T-cell (primary cell): ENCODE measurements around the gene STXBP6. TPM values are rescaled to one million over a fixed set of nuclear protein-coding genes. Genes with fewer than 3 reads are reported as not detected.

Experiments used
- ATAC-seq, 4 experiments: fragments of 200-7000 bp in 3 of 4; fragments of 150-1000 bp in 1 of 4; cut with Tn5 transposase; replicated peaks in 1 of 4; 1 replicate in 3 of 4; 2 replicates in 1 of 4; pipeline ENCODE4 v1.10.0; 2021; ENCODE audit warnings: moderate library complexity in 3 of 4, mild to moderate bottlenecking in 2 of 4, moderate number of reproducible peaks in 1 of 4
- CTCF ChIA-PET, 2 donors: fragments of 300-600 bp; sonication (Branson Sonifier 250); formaldehyde crosslinking; loops; one replicate each; lab custom pipeline; 2022; ENCODE audit warnings: antibody characterized with exemption in 2 of 2; lab: Charles Lee
- POLR2A ChIA-PET, 2 donors: fragments of 300-600 bp; sonication (Branson Sonifier 250); formaldehyde crosslinking; loops; one replicate each; lab custom pipeline; 2022; ENCODE audit warnings: antibody characterized with exemption in 2 of 2; lab: Charles Lee
- DNase-seq, 35 experiments: peaks; one replicate each; pipeline versions ENCODE4 v3.0.0 to v3.0.0-alpha.2; 2013 to 2023
- H3K27ac ChIP-seq: one replicate; pipeline ENCODE4 v1.5.1; 2013; ENCODE audit warnings: low read length
- H3K27me3 ChIP-seq, 2 experiments: replicated peaks in 1 of 2; 1 replicate in 1 of 2; 2 replicates in 1 of 2; pipeline versions ENCODE4 v1.6.1 to v1.7.0; 2013; ENCODE audit warnings: low read length in 1 of 2, mixed read lengths in 1 of 2; ENCODE audit not compliant: control insufficient read depth in 2 of 2, insufficient read depth in 2 of 2; ENCODE audit errors: extremely low read depth in 1 of 2
- H3K36me3 ChIP-seq, 2 donors: 1 replicate in 1 of 2; 2 replicates in 1 of 2; pipeline versions ENCODE4 v1.6.1 to v1.7.0; 2013; ENCODE audit warnings: low read length in 1 of 2; ENCODE audit not compliant: control insufficient read depth in 2 of 2, insufficient read depth in 1 of 2; ENCODE audit errors: extremely low read depth in 1 of 2
- H3K4me1 ChIP-seq, 2 experiments: 1 replicate in 1 of 2; 2 replicates in 1 of 2; pipeline versions ENCODE4 v1.6.1 to v1.7.0; 2013; ENCODE audit warnings: low read length in 2 of 2, mixed read lengths in 1 of 2; ENCODE audit not compliant: insufficient read depth in 2 of 2, control insufficient read depth in 1 of 2; ENCODE audit errors: extremely low read depth in 1 of 2
- H3K4me3 ChIP-seq, 2 donors: 1 replicate in 1 of 2; 2 replicates in 1 of 2; pipeline versions ENCODE4 v1.5.1 to v1.7.0; 2013; ENCODE audit warnings: mild to moderate bottlenecking in 2 of 2, low read length in 1 of 2, moderate library complexity in 1 of 2; ENCODE audit not compliant: control insufficient read depth in 1 of 2; ENCODE audit errors: extremely low read depth in 1 of 2
- H3K9me3 ChIP-seq: 2 replicates; pipeline ENCODE4 v1.7.0; 2013
- H3K27ac Mint-ChIP-seq, 2 donors: one replicate each; pipeline ENCODE4 v1.8.0; 2020 to 2021; ENCODE audit warnings: mild to moderate bottlenecking in 2 of 2, mixed read lengths in 2 of 2
- H3K27me3 Mint-ChIP-seq, 2 donors: one replicate each; pipeline ENCODE4 v1.8.0; 2021 to 2022; ENCODE audit warnings: mixed read lengths in 2 of 2
- H3K36me3 Mint-ChIP-seq: one replicate; pipeline ENCODE4 v1.8.0; 2021; ENCODE audit warnings: mixed read lengths
- H3K4me1 Mint-ChIP-seq, 3 donors: one replicate each; pipeline ENCODE4 v1.8.0; 2020 to 2022; ENCODE audit warnings: mixed read lengths in 3 of 3, mild to moderate bottlenecking in 1 of 3
- H3K4me3 Mint-ChIP-seq, 3 donors: one replicate each; pipeline ENCODE4 v1.8.0; 2020 to 2022; ENCODE audit warnings: mild to moderate bottlenecking in 3 of 3, mixed read lengths in 3 of 3, moderate library complexity in 3 of 3
- H3K9me3 Mint-ChIP-seq, 3 donors: one replicate each; pipeline ENCODE4 v1.8.0; 2020 to 2022; ENCODE audit warnings: mixed read lengths in 3 of 3
- WGBS: methylation state at CpG from one replicate; pipeline ENCODE4 v1.1.5; 2013; ENCODE audit warnings: missing lambda C conversion rate; ENCODE audit not compliant: insufficient coverage; 5-methylcytosine and 5-hydroxymethylcytosine counted together
- total RNA-seq, 35 experiments: library from RNA in 6 of 35; stranded (reverse) in 6 of 35; fragments of 120-200 nt in 1 of 35; gene quantifications; one replicate each; pipeline versions ENCODE4 v1.2.1 to v1.2.4 and lab custom pipeline; 2013 to 2026

STXBP6 gene
- total RNA-seq, 5 donors from 2014 or later (not counting 1 experiment from before 2014, with no cell fraction given): 0.25 TPM; not detected in 4

DNA sequence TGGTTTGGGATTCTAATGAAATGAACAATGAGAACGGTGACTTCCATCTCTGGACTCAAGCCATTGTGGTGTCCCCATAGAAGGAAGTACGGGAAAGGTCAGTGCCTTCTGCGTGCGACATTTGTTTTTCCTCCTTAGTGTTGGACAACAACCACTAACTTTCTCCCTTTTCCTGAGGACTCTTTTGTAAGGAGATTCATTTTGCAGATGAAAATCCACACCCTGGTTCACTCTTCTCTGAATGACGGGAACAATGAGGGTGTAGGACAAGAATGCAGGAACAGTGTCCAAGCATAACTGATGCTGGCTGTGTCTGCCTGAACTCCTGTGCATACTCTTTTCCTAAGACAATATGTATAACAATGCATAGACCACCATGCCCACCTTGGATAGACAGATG, 176.4 kb downstream of the STXBP6 start:
- no peaks in the 10 kb centered on the region for H3K36me3 ChIP-seq
- ChIA-PET POLR2A (no interaction called here), CTCF (no interaction called here)
- no peaks in the 10 kb centered on the region for H3K9me3 ChIP-seq
- ATAC-seq: no peak
- H3K4me1 ChIP-seq: no peaks in the 10 kb centered on the region
- H3K27ac Mint-ChIP-seq: no peak overlapping the region
- no peaks in the 10 kb centered on the region for H3K9me3 Mint-ChIP-seq
- peaks cover 0 to 5% of the 10 kb centered on the region in 2 experiments for H3K27me3 ChIP-seq
- no peak for DNase-seq
- H3K27me3 Mint-ChIP-seq: peaks cover 19 to 26% of the 10 kb centered on the region in 2 donors
- 100% methylated on average over 2 of the region's 5 CpGs for WGBS
- H3K4me3 Mint-ChIP-seq: no peak overlapping the region
- no peaks in the 10 kb centered on the region for H3K4me1 Mint-ChIP-seq
- no peak overlapping the region for H3K27ac ChIP-seq
- no peak overlapping the region for H3K4me3 ChIP-seq
- H3K36me3 Mint-ChIP-seq: no peaks in the 10 kb centered on the region

DNA sequence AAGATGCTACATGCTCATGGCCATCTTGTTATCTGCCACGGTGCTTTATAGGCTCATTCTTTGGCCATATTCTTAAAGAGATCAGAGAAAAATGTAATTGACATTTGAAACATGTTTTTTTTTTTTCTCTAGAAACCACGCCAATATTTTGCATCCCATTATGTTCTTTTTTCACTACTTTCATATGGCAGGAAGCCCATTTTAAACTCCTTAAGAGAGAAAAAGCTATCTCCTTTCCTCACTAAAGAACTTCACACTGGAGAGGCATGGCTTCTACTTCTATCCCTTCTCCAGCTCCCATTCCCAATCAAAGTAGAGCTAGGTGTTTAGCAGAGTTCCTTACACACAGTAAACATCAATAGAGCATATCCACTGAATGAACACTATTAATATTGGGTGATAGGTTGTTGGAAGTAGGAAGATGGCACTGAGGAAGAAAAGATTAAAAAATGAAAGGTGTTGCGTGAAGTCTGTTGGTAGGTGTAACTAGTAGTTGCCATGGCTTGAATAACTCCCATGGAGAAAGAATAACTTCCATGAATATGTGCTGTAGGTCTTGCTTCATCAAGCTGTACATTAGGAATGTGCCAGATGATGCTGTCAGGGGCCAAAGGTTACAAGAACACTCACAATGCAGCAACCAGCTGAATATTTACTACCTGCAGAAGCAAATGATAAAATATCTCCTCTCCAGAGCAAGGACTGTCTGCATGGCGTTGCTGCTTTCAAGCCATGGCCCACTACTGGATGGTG, 178.8 kb downstream of the STXBP6 start:
- Histone ChIP-seq H3K4me1 (no peaks in the 10 kb centered on the region), H3K4me3 (no peak overlapping the region), H3K9me3 (no peaks in the 10 kb centered on the region), H3K27me3 (peaks cover 0 to 5% of the 10 kb centered on the region in 2 experiments), H3K36me3 (no peaks in the 10 kb centered on the region), H3K27ac (no peak overlapping the region)
- POLR2A ChIA-PET: no interaction called here
- no peaks in the 10 kb centered on the region for H3K9me3 Mint-ChIP-seq
- ATAC-seq (no peak), DNase-seq (no peak)
- H3K27ac Mint-ChIP-seq: no peak overlapping the region
- 100% methylated on average over 2 of the region's 4 CpGs for WGBS
- no peak overlapping the region for H3K4me3 Mint-ChIP-seq
- H3K36me3 Mint-ChIP-seq: no peaks in the 10 kb centered on the region
- no peaks in the 10 kb centered on the region for H3K4me1 Mint-ChIP-seq
- H3K27me3 Mint-ChIP-seq: peaks cover 12 to 24% of the 10 kb centered on the region in 2 donors
- CTCF ChIA-PET: no interaction called here

DNA sequence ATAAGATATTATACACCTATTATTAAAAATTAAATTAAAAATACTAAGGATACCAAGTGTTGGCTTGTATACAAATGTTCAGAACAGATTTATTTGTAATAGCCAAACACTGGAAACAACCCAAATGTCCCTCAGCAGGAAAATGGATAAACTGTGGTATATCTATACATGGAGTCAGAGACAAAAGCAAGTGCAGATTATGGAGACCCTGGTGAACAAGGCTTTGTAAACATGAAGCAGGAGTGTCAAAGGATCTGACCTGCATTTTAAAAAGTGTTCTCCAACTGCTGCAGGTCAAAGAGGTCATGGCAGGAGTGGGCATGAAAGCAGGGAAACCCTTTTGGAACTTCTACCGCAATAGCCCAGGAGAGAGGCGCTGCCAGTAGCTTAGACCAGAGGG, 181.6 kb downstream of the STXBP6 start:
- no peak overlapping the region for H3K4me3 Mint-ChIP-seq
- no peaks in the 10 kb centered on the region for H3K36me3 Mint-ChIP-seq
- DNase-seq (no peak), ATAC-seq (no peak)
- CTCF ChIA-PET: no interaction called here
- POLR2A ChIA-PET: no interaction called here
- Histone ChIP-seq H3K4me1 (peaks cover 0 to 4% of the 10 kb centered on the region in 2 experiments), H3K36me3 (no peaks in the 10 kb centered on the region), H3K27me3 (no peaks in the 10 kb centered on the region), H3K9me3 (no peaks in the 10 kb centered on the region), H3K27ac (no peak overlapping the region), H3K4me3 (no peak overlapping the region)
- no peaks in the 10 kb centered on the region for H3K9me3 Mint-ChIP-seq
- no peaks in the 10 kb centered on the region for H3K4me1 Mint-ChIP-seq
- no peak overlapping the region for H3K27ac Mint-ChIP-seq
- no CpG with 5 or more reads among the region's 2 CpGs for WGBS
- H3K27me3 Mint-ChIP-seq: peaks cover 9 to 13% of the 10 kb centered on the region in 2 donors

DNA sequence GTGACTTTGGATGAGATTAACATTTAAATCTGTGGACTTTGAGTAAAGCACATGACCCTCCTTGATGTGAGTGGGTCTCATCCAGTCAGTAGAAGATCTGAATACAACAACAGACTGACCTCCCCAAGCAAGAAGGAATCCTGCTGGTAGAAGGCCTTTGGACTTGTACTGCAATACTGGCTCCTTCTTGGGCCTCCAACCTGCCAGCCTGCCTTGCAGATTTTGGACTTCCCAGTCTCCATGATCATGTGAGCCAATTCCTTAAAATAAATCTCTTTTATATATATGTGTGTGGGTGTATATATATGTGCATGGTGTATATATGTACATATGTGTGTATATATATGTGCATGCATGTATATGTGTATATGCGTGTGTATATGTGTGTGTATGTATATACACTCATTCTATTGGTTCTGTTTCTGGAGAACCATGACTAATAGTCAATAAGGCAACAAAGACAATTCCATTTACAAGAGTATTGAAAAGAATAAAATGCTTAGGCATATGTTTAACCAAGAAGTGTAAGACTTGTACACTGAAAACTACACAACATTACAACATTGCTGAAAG, 183.8 kb downstream of the STXBP6 start:
- no peak overlapping the region for H3K27ac Mint-ChIP-seq
- POLR2A ChIA-PET: no interaction called here
- no CpG with 5 or more reads among the region's 1 CpG for WGBS

DNA sequence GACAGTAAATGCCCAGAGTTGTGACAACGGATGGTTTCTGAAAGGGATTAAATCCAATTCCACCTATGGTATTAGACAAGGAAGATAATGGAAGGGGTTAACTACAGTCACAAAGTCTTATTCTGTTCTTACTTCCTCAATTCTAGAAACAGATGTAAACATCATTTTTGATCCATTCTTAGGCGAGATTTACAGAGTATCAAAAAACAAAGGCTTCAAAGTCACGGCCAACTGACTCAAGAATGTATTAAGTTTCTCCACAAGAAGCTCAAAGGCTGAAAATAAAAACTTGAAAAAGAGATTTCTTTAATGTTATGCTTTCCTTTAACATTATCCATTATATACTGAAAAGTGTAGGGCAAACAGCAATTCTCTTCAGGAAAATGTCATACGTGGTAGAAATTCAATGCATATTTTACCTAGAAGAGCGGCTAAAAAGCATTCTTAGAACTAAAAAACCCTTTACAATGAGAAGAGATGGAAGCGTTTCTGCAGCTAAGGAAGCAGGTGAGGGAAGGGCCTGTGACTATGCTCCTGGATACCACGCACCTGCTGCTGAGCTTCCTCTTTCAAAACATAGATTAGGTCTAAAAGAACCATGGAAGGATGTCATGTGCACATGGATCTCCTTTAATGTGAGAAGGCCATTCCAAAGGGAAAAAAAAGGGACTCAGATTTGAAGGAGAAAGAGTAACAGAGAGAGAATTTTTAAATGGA, 185.8 kb downstream of the STXBP6 start:
- H3K9me3 Mint-ChIP-seq: no peaks in the 10 kb centered on the region
- ATAC-seq: no peak
- H3K27ac ChIP-seq: no peak overlapping the region
- H3K36me3 Mint-ChIP-seq: no peaks in the 10 kb centered on the region
- H3K27ac Mint-ChIP-seq: no peak overlapping the region
- ChIA-PET CTCF (no interaction called here), POLR2A (no interaction called here)
- H3K27me3 Mint-ChIP-seq: peaks cover 10 to 19% of the 10 kb centered on the region in 2 donors
- DNase-seq: no peak
- peaks cover 0 to 4% of the 10 kb centered on the region in 2 experiments for H3K4me1 ChIP-seq
- WGBS: 20% methylated on average over 1 of the region's 7 CpGs
- no peaks in the 10 kb centered on the region for H3K9me3 ChIP-seq
- H3K4me3 ChIP-seq: no peak overlapping the region
- H3K27me3 ChIP-seq: peaks cover 0 to 2% of the 10 kb centered on the region in 2 experiments
- no peaks in the 10 kb centered on the region for H3K36me3 ChIP-seq
- no peak overlapping the region for H3K4me3 Mint-ChIP-seq
- H3K4me1 Mint-ChIP-seq: no peaks in the 10 kb centered on the region

More for the DNA sequence above, 183.8 kb downstream of the STXBP6 start:
- DNase-seq (no peak), ATAC-seq (no peak)
- H3K27me3 ChIP-seq: no peaks in the 10 kb centered on the region
- no peaks in the 10 kb centered on the region for H3K4me1 Mint-ChIP-seq
- H3K4me3 Mint-ChIP-seq: no peak overlapping the region
- peaks cover 7 to 13% of the 10 kb centered on the region in 2 donors for H3K27me3 Mint-ChIP-seq
- CTCF ChIA-PET: no interaction called here
- H3K36me3 ChIP-seq: no peaks in the 10 kb centered on the region
- no peaks in the 10 kb centered on the region for H3K9me3 Mint-ChIP-seq
- H3K4me1 ChIP-seq: peaks cover 0 to 4% of the 10 kb centered on the region in 2 experiments
- no peaks in the 10 kb centered on the region for H3K9me3 ChIP-seq
- H3K27ac ChIP-seq: no peak overlapping the region
- H3K4me3 ChIP-seq: no peak overlapping the region
- H3K36me3 Mint-ChIP-seq: no peaks in the 10 kb centered on the region

DNA sequence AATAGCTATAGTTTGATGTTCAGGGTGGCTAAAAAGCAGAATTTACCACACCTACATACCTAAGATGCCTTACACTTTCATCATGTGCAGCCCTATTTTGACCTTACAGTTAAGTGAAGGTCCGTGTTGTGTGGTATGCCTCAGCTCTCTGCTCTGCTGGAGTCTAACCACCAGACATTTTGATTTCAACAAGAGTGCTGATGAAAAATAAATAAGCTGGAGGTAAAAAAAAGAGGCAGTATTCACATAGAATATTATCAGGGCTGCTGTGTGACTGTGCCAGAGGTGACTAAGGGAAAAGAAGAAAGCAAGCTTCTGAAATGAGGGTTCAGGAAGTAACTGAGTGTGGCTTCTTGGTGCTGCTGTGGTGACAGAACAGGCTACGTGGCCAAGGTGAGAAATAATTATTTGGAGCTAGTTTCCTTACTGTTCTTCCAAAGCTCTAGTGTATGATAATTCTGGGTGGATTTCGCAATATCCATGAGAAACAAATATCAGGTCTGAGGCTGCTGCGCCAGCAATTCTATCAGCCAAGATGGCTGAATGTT, 188.8 kb downstream of the STXBP6 start:
- POLR2A ChIA-PET: no interaction called here

More for the DNA sequence above, 188.8 kb downstream of the STXBP6 start:
- DNase-seq (no peak), ATAC-seq (no peak)
- H3K9me3 Mint-ChIP-seq: no peaks in the 10 kb centered on the region
- no peak overlapping the region for H3K4me3 ChIP-seq
- no peaks in the 10 kb centered on the region for H3K36me3 Mint-ChIP-seq
- no peaks in the 10 kb centered on the region for H3K36me3 ChIP-seq
- H3K4me1 Mint-ChIP-seq: no peaks in the 10 kb centered on the region
- H3K27ac Mint-ChIP-seq: no peak overlapping the region
- 0% methylated on average over 1 of the region's 4 CpGs for WGBS
- H3K9me3 ChIP-seq: no peaks in the 10 kb centered on the region
- peaks cover 0 to 4% of the 10 kb centered on the region in 2 experiments for H3K4me1 ChIP-seq
- no peak overlapping the region for H3K4me3 Mint-ChIP-seq
- CTCF ChIA-PET: no interaction called here
- peaks cover 0 to 2% of the 10 kb centered on the region in 2 experiments for H3K27me3 ChIP-seq
- H3K27ac ChIP-seq: no peak overlapping the region
- H3K27me3 Mint-ChIP-seq: peaks cover 20 to 31% of the 10 kb centered on the region in 2 donors
